Spleen (tissue), 11 donors: ENCODE data around the gene MTHFR. TPM values are rescaled to one million over a fixed set of nuclear protein-coding genes. Genes with fewer than 3 reads are reported as not detected.
A peak's percentile ranks its signal among the peaks of the same experiment; 100 is the strongest.

ENCODE experiments used
- DNase-seq: peaks from one replicate; pipeline ENCODE4 v3.0.0-alpha.2; 2020
- H3K27ac ChIP-seq, 8 donors: fragments of 200-600 bp; sonication (generic) in 7 of 8; 1 replicate in 4 of 8; 2 replicates in 4 of 8; pipeline versions ENCODE4 v1.5.0 to v1.8.0; 2016 to 2021; ENCODE audit warnings: inconsistent platforms in 4 of 8, mild to moderate bottlenecking in 4 of 8, moderate library complexity in 1 of 8
- H3K27me3 ChIP-seq, 7 donors: fragments of 200-600 bp; sonication (generic) in 6 of 7; replicated peaks in 1 of 7; 1 replicate in 4 of 7; 2 replicates in 3 of 7; pipeline versions ENCODE4 v1.5.0 to v1.8.0; 2016 to 2021; ENCODE audit warnings: inconsistent platforms in 3 of 7, mild to moderate bottlenecking in 1 of 7
- H3K36me3 ChIP-seq, 6 donors: fragments of 200-600 bp; sonication (generic) in 5 of 6; 1 replicate in 4 of 6; 2 replicates in 2 of 6; pipeline versions ENCODE4 v1.5.0 to v1.8.0; 2016 to 2021; ENCODE audit warnings: inconsistent platforms in 2 of 6
- H3K4me1 ChIP-seq, 6 donors: fragments of 200-600 bp; sonication (generic) in 5 of 6; 1 replicate in 3 of 6; 2 replicates in 3 of 6; pipeline versions ENCODE4 v1.5.0 to v1.8.0; 2016 to 2021; ENCODE audit warnings: inconsistent platforms in 3 of 6
- H3K4me3 ChIP-seq, 8 donors: fragments of 200-600 bp; sonication (generic) in 7 of 8; 1 replicate in 4 of 8; 2 replicates in 4 of 8; pipeline versions ENCODE4 v1.5.0 to v1.8.0; 2016 to 2021; ENCODE audit warnings: inconsistent platforms in 4 of 8, mild to moderate bottlenecking in 4 of 8, moderate library complexity in 2 of 8
- H3K9me3 ChIP-seq, 8 donors: fragments of 200-600 bp; sonication (generic) in 7 of 8; 1 replicate in 4 of 8; 2 replicates in 4 of 8; pipeline versions ENCODE4 v1.5.0 to v1.8.0; 2016 to 2021; ENCODE audit warnings: inconsistent platforms in 4 of 8
- POLR2A ChIP-seq, 3 donors: fragments of 450-650 bp; IDR thresholded peaks; one replicate each; pipeline ENCODE4 v1.5.1; 2017; ENCODE audit warnings: antibody characterized with exemption in 3 of 3, mild to moderate bottlenecking in 1 of 3
- POLR2AphosphoS5 ChIP-seq, 3 donors: sonication (generic); formaldehyde crosslinking; IDR thresholded peaks; one replicate each; pipeline ENCODE4 v1.5.1; 2017; ENCODE audit warnings: antibody characterized with exemption in 3 of 3
- WGBS, 5 donors: extraction: QIAGEN DNeasy Blood & Tissue Kit in 3 of 5; methylation state at CpG; one replicate each; pipeline versions ENCODE4 v1.1.5 to v1.1.7; 2013 to 2018; 5-methylcytosine and 5-hydroxymethylcytosine counted together
- intact Hi-C: fragments of 100-400 bp; cut with DNase I; formaldehyde crosslinking; loops from one replicate; pipeline ENCODE4 v1.15.0; 2023; ENCODE audit warnings: low total_unique reads
- polyA plus RNA-seq, 3 donors: library from polyadenylated mRNA; stranded (reverse); fragments of 200-250 nt; gene quantifications; one replicate each; pipeline ENCODE4 v1.2.1, GENCODE V29; 2013
- total RNA-seq, 7 donors: library from RNA; depleted of rRNA in 3 of 7; stranded (reverse); fragments of >200 nt in 3 of 7; fragmentation: NEBNext Ultra II Directional in 4 of 7; extraction: Animal tissue kit (Norgen Biotek cat#: 25700) in 4 of 7; gene quantifications; one replicate each; pipeline versions ENCODE4 v1.1.0 to v1.2.1, GENCODE V29; 2016 to 2021
- TF ChIP-seq, protein P1 (sequence below), 11 experiments: fragments of 200-600 bp in 7 of 11; fragments of 450-650 bp in 4 of 11; sonication (generic) in 4 of 11; IDR thresholded peaks in 8 of 11; conservative IDR thresholded peaks in 3 of 11; 1 replicate in 7 of 11; 2 replicates in 4 of 11; pipeline versions ENCODE4 v1.4.0 to v1.8.0; 2016 to 2021; ENCODE audit warnings: antibody characterized with exemption in 11 of 11, inconsistent platforms in 4 of 11, mild to moderate bottlenecking in 1 of 11
- donor health status: healthy with polysubstance abuse.
- donor health status: DM: no; HTN: no; CAD: no; lungs with moderate emphysema.
- donor health status: DM: no; HTN: no; CAD: no.
- donor health status: Bipolar disorder and iron deficiency.
- donor health status: healthy.
- donor health status: DM: no; HTN: no; CAD: no.
- donor health status: DM: yes; HTN: yes; CAD: no.

Gene MTHFR
- total and polyA plus RNA-seq, 10 donors: 6.7 to 79.8 (median 67.7) TPM

DNA sequence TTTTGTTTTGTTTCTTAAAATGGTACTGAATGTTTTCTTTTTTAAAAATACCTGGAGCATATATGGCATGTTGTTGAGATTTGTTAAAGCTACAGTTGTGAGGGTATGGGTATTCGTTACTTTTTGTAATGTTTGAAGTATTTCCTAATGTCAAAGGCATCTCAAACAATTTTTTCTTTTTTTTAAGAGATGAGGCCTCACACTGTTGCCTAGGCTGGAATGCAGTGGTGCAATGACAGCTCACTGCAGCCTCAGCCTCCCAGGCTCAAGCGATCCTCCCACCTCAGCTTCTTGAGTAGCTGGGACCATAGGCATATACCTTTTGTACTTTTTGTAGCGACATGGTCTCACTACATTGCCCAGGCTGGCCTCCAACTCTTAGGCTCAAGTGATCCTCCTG, 16.3 kb upstream of the MTHFR start:
- no peak overlapping the region for H3K27ac ChIP-seq
- peaks cover 4 to 100% (median 92%) of the 10 kb centered on the region in 6 donors for H3K36me3 ChIP-seq
- TF ChIP-seq, protein P1, sequence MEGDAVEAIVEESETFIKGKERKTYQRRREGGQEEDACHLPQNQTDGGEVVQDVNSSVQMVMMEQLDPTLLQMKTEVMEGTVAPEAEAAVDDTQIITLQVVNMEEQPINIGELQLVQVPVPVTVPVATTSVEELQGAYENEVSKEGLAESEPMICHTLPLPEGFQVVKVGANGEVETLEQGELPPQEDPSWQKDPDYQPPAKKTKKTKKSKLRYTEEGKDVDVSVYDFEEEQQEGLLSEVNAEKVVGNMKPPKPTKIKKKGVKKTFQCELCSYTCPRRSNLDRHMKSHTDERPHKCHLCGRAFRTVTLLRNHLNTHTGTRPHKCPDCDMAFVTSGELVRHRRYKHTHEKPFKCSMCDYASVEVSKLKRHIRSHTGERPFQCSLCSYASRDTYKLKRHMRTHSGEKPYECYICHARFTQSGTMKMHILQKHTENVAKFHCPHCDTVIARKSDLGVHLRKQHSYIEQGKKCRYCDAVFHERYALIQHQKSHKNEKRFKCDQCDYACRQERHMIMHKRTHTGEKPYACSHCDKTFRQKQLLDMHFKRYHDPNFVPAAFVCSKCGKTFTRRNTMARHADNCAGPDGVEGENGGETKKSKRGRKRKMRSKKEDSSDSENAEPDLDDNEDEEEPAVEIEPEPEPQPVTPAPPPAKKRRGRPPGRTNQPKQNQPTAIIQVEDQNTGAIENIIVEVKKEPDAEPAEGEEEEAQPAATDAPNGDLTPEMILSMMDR (IDR thresholded peaks at IDR 0.05 in 8 of 11, conservative IDR thresholded peaks at IDR 0.05 in 3 of 11): no peak
- no peak for TF ChIP-seq POLR2AphosphoS5 (IDR thresholded peaks at IDR 0.05)
- TF ChIP-seq POLR2A (IDR thresholded peaks at IDR 0.05): no peak
- no peak overlapping the region for H3K4me3 ChIP-seq
- intact Hi-C loops: no loop called here
- DNase-seq: no peak
- 91 to 98% (median 94%) methylated on average over 3 of the region's 3 CpGs for WGBS, 5 donors
- no peaks in the 10 kb centered on the region for H3K27me3 ChIP-seq
- no peaks in the 10 kb centered on the region for H3K4me1 ChIP-seq
- H3K9me3 ChIP-seq: no peaks in the 10 kb centered on the region

DNA sequence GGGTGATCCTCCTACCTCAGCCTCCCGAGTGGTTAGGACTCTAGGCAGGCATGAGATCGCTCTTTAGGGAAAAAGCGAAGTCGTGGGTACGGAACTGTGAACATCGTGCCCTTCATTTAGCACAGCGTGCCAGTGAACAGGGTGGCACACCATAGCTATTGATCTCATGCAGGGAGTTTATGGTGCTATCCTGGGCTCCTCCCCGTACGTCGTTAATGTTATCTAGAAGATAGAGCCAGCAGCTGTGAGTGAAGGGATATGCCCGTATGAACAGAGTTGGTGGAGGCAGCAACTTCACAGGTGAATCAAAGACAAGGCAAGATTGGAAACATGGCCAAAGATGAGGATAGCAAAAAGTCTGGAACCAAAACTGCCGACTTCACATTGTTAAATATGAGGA, 11.4 kb upstream of the MTHFR start:
- no peak for TF ChIP-seq POLR2AphosphoS5 (IDR thresholded peaks at IDR 0.05)
- TF ChIP-seq POLR2A (IDR thresholded peaks at IDR 0.05): no peak
- TF ChIP-seq, protein P1 (IDR thresholded peaks at IDR 0.05 in 8 of 11, conservative IDR thresholded peaks at IDR 0.05 in 3 of 11): no peak
- intact Hi-C loops: no loop called here
- Histone ChIP-seq H3K9me3 (no peaks in the 10 kb centered on the region), H3K27me3 (no peaks in the 10 kb centered on the region), H3K36me3 (peaks cover 0 to 84% (median 61%) of the 10 kb centered on the region in 6 donors), H3K4me1 (peaks cover 0 to 40% (median 22%) of the 10 kb centered on the region in 6 donors), H3K4me3 (no peak overlapping the region), H3K27ac (no peak overlapping the region)
- 95 to 98% (median 96%) methylated on average over 12 of the region's 12 CpGs for WGBS, 5 donors
- no peak for DNase-seq

DNA sequence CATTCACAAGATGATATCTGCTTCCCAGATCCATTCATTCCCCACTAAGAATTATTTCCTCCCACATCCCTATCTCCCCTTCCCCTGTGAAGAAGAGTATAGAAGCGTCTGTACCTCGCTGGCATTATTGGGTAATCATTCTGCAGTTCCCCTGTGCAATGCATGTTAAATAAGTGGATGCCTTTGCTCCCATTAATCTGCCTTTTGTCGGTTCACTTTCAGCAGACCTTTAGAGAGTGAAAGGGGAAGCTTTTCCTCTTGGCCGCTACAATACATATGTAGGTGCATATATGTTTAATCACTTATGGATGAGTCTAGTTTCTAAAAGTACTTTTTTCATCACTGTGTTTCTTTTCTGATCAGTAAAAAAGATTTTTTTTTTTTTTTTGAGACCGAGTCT, 7.3 kb upstream of the MTHFR start:
- H3K27me3 ChIP-seq: no peaks in the 10 kb centered on the region
- peak overlapping the region in 1 of 8 donors; percentile 85 for H3K27ac ChIP-seq
- H3K9me3 ChIP-seq: no peaks in the 10 kb centered on the region
- no peak for TF ChIP-seq POLR2AphosphoS5 (IDR thresholded peaks at IDR 0.05)
- TF ChIP-seq, protein P1 (IDR thresholded peaks at IDR 0.05 in 8 of 11, conservative IDR thresholded peaks at IDR 0.05 in 3 of 11): no peak
- TF ChIP-seq POLR2A (IDR thresholded peaks at IDR 0.05): no peak
- no peak for DNase-seq
- peaks cover 0 to 78% (median 43%) of the 10 kb centered on the region in 6 donors for H3K36me3 ChIP-seq
- 62 to 85% (median 77%) methylated on average over 5 of the region's 5 CpGs for WGBS, 5 donors
- H3K4me1 ChIP-seq: peaks cover 0 to 74% (median 37%) of the 10 kb centered on the region in 6 donors
- intact Hi-C loops: no loop called here
- H3K4me3 ChIP-seq: no peak overlapping the region

DNA sequence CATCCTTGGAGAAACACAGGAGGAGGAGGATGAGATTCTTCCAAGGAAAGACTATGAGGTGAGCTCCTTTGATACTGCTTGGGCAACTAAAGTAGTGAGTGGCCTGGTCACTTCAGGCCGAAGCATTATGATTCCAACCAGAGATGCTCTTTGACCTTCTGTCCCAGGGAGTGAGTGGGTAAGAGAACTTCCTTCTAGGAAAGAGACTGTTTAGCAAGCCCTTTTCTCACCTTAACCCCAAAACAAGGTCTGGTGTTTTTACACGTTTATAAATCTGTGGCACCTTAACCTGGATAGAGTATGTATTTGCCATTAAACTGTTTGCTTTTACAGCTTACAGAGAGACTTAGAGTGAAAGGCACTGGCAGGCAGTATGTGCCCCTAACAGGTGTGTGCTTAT, 1.4 kb upstream of the MTHFR start:
- intact Hi-C loops: no loop called here
- Histone ChIP-seq H3K4me3 (peak overlapping the region; percentile 65 to 97 (median 82)), H3K4me1 (peaks cover 38 to 86% (median 62%) of the 10 kb centered on the region in 6 donors), H3K27me3 (no peaks in the 10 kb centered on the region), H3K27ac (peak overlapping the region; percentile 29 to 98 (median 97)), H3K36me3 (peaks cover 0 to 45% (median 20%) of the 10 kb centered on the region in 6 donors), H3K9me3 (no peaks in the 10 kb centered on the region)
- TF ChIP-seq POLR2A (IDR thresholded peaks at IDR 0.05): no peak
- no peak for TF ChIP-seq POLR2AphosphoS5 (IDR thresholded peaks at IDR 0.05)
- TF ChIP-seq, protein P1 (IDR thresholded peaks at IDR 0.05 in 8 of 11, conservative IDR thresholded peaks at IDR 0.05 in 3 of 11): no peak
- WGBS, 5 donors: 35 to 60% (median 44%) methylated on average over 2 of the region's 2 CpGs
- DNase-seq: no peak
